Endometrium (tissue), 2 donors: ENCODE measurements around the gene RACGAP1.

Experiments used
- FAIRE-seq: peaks from 2 replicates; lab custom pipeline; 2012; peaks lifted over from hg19 to GRCh38; lab: Jason Lieb, UNC
- donor health status: control.
- donor health status: control.

Gene RACGAP1

DNA sequence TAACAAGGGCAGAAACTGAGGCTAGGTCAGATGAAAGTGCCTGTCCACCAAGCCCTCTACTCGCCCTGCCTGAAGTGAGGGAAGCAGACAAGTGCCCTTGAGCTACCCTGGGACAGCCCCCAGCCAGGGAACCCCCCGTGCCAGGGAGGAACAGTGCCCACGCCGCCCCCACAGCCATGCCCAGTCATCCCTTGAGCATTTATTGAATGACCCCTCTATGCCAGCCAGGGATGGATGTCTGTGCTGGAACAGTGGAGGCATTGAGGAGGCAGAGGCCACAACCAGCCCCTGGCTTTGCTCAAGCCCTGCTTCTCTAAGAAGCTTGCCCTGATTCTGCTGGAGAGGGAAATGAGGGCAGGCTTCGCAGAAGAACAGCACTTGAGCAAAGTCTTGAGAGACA is 56.3 kb downstream of the RACGAP1 start:
- FAIRE-seq = no peak

DNA sequence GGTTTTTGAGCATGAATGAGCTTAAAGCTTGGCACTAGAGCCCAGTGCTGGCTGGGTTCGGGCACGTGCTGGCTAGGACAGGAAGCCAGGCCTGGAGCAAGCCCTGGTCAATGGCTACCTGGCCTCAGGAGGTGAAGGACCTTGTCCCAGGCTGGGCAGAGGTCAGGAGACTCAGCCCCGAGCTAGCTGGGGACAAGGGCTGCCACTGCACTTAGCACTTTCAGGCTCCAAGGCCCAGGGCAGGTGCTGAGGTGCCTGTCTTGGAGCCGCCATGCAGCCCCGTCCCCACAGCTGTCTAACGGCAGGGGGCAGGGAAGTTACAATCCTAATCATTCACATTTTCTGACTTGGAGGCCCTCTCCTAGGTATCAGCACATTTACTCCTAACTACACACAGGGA is 56.8 kb downstream of the RACGAP1 start:
- FAIRE-seq = no peak

DNA sequence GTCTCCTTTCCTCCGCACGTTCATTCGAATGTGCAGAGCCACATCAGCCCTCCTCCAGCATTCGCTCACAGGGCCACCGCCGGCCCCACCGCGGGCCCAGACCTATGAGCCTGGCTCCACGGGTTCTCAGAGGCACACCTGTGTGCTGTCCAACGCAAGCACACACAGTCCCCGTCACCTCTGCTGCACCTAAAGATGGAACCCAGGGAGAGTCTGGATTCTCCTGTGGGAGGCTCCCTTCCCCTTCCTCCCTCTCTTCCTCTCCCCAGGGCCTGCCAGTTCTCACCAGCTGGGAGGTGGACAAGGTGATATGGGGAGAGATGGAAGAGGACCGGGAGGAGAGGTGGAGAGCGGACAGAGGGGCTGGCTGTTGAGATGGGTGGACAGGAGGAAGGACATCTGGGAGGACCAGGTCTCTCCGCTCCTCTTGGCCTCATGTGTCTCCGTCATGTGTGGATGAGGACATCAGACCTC is 57.5 kb downstream of the RACGAP1 start:
- no peak for FAIRE-seq

DNA sequence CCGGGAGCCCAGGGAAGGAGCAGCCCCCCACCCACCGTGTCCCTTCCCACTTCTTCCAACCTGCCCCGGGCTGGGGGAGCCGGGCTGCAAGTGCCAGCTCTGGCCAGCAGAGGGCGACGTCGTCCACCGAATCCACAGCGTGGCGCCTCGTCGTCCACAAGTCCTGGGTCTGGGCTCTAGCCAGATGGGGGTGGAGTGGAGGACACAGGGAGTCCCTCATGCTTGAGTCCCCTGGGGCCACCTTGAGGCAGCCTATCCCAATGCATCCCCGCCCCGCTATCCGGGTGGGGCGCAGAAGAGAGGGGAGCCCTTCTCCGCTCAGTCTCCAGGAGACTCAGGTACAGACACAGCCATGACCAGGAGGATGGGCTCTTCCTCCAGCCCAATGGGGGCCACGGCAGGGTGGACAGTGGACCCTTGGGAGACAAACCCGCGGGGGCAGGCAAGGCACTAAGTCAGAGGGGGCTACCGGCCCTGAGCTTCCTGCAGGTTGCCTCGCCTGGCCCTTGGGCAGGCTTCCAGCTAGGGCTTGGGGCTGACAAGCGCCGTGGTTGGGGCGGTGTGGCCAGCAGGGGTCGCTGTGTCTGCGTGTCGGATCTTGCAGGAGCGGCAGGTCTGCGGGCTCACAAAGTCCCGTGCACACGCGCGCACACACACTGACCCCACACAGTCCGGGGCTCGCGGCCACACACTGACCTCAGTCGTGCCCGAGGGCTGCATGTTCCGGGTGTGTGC is 58.1 kb downstream of the RACGAP1 start:
- no peak for FAIRE-seq

GRCh38 chr12:49966511-49967041 is 58.7 kb downstream of the RACGAP1 start:
- FAIRE-seq = no peak

- FAIRE-seq = no peak
Observed at GRCh38 chr12:49965836-49966235, 59.5 kb downstream of the RACGAP1 start.

- no peak for FAIRE-seq
Observed at GRCh38 chr12:49964849-49965624, 60.3 kb downstream of the RACGAP1 start.

- no peak for FAIRE-seq
Observed at GRCh38 chr12:49963976-49964815, 61.1 kb downstream of the RACGAP1 start.

DNA sequence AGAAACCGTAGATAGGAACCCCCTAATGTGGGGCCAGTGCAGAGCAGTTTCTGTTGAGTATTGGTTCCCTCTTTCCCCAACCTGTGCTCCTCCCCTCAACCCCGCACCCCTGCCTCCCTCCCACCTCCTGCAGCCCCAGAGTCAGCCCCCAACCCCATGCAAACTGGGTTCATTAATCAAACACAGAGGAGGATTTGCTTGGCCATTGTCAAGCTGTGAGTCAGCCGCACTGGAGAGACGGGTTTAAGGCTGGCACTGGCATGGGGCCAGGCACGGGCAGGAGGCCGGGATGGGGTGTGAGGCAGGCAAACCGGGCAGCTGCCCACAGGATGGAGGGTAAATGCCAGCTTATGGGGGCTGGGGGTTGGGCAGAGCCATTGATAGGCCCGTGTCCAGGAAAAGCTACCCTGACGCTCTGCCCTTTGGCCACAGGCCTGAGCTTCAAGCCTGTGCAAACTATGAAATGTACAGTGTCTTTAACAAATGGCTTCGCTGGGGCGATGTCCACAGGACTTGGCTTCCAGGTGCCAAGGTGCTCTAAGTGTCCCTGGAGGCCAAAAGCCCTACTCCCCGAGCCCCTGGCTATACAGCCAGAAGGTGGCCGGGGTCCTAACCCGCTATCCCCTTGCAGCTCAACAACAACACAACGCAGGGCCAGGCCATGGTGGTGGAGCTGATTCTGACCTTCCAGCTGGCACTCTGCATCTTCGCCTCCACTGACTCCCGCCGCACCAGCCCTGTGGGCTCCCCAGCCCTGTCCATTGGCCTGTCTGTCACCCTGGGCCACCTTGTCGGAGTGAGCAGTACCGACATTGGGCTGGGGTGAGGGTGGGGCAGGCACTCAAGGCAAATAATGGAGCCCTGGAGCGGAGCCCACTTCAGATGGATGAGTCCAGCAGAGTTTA is 62.2 kb downstream of the RACGAP1 start:
- FAIRE-seq = no peak

- no peak for FAIRE-seq
Observed at GRCh38 chr12:49961993-49962764, 63.1 kb downstream of the RACGAP1 start.

GRCh38 chr12:49961111-49961922 is 64.0 kb downstream of the RACGAP1 start, which contains the start of gene AQP5:
AQP5 (plus strand) TSS chr12:49961872; CDS start chr12:49962018, 146 bp downstream.
- no peak for FAIRE-seq

GRCh38 chr12:49960474-49961110 is 64.7 kb downstream of the RACGAP1 start:
- no peak for FAIRE-seq

DNA sequence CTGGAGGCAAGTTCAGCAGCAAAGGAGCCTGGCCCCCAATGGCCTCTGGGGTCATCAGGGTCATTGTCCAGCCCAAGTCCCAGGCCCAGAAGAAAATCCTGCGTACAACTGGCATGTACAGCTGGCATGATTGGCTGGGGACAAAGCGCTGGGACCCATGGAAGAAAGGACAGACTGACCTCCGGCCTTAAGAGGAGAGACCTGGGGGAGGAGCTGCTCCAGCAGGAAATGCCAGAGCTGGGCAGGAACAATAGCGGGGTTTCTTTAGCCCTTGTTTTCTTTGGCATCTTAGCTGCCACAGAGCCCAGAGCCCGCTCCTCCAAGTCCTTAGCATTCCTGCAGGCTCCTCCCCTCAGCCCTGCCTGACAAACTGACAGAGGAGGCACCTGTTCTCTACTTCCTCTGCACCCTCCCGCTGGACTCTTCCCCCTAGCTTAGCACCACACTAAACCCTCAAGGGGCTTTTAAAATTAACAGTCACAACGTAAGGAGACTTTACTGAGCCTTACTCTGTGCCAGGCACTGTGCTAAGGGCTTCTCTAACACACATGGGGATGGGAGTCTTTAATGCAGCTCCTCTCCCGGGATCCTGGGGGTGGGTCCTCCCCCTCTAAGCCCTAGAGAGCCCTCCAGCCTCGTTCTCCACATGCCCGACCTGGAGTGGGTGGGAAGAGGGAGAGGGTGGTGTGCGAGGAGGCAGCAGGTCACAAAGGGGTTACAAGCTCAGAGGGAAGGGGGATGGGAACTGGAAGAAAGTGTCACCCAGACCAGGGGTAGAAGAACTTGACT is 65.4 kb downstream of the RACGAP1 start:
- FAIRE-seq = no peak

DNA sequence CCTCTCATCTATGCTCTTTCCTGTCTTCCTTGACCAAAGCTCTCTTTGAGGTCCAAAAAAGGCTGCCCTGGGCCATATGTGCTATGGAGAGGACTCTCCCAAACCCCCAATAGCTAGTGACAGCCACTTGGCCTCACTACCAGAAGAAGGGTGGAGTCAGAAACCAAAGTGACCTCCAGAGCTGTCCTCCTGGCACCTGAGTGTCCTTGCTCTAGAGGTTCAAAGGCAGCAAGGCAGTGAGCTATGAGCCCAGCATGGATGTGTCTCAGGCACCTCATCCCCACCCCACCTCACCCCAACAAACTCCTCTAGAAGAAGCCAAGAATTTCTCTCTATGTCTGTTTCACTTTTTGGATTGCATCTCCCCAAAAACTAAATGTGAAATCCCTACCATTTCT is 67.7 kb downstream of the RACGAP1 start:
- FAIRE-seq = no peak

- FAIRE-seq = no peak
Observed at GRCh38 chr12:49956663-49957569, 68.4 kb downstream of the RACGAP1 start.

DNA sequence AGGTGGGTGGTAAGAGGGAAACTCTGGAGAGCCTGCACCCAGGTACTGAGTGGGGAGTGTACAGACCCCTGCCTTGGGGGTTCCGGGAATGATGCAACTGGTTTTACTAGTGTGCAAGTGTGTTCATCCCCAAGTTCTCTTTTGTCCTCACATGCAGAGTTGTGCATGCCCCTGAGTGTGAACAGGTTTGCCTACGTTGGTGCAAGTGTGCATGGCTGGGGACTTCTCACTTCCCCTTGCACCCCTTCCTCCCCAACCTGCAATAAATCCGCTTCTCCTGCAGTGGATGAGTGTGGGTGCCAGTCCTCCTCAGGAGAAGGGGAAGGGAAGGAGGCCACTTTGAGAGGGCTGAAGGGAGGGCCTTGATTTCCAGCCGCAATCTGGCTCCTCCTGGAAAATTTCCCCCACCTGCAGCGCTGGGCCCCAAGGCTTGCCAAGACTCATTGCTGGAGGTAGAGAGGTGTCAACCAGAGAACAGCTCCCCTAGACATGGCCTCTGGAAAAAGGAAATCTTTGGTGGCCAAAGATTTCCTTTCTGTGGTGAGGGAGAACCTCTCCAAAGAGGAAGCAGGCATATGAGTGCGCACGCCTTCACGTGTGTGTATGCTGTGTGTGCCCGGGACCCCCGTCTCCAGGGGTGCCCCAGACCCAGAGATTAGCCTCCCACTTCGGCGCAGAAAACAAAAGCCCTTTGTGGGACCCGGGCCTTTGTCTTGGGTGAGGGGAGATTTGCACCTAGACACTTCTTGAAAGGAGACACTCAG is 69.2 kb downstream of the RACGAP1 start:
- no peak for FAIRE-seq
